GM19099 (cell line): ENCODE results near the gene GNAO1.

Source experiments
- POLR2A ChIP-seq: IDR thresholded peaks from 3 replicates; pipeline ENCODE4 v1.6.1; 2011; ENCODE audit warnings: low read depth; ENCODE audit not compliant: insufficient read length; ENCODE audit errors: extremely low read depth

The GNAO1 gene

GRCh38 chr16:56191156-56191815, at the start of gene GNAO1:
TSS of gene GNAO1 (plus strand) at chr16:56191489. CDS start at chr16:56192236, 747 bp downstream.
- TF ChIP-seq POLR2A: no peak

- no peak for TF ChIP-seq POLR2A
These were observed 47.6 kb upstream of the GNAO1 start for GRCh38 chr16:56143666-56144065.

- no peak for TF ChIP-seq POLR2A
These were observed 45.9 kb upstream of the GNAO1 start for GRCh38 chr16:56145369-56145768.

- TF ChIP-seq POLR2A: no peak
These were observed 39.7 kb upstream of the GNAO1 start for GRCh38 chr16:56151621-56152020.

GRCh38 chr16:56161658-56162057, 29.6 kb upstream of the GNAO1 start:
- TF ChIP-seq POLR2A: no peak

- TF ChIP-seq POLR2A: no peak
These were observed 28.2 kb upstream of the GNAO1 start for GRCh38 chr16:56163089-56163488.

GRCh38 chr16:56163938-56164337, 27.4 kb upstream of the GNAO1 start:
- no peak for TF ChIP-seq POLR2A

GRCh38 chr16:56164636-56165035, 26.7 kb upstream of the GNAO1 start:
- TF ChIP-seq POLR2A: no peak

- no peak for TF ChIP-seq POLR2A
These were observed 16.9 kb upstream of the GNAO1 start for GRCh38 chr16:56174411-56174810.

GRCh38 chr16:56181401-56181800, 9.9 kb upstream of the GNAO1 start:
- TF ChIP-seq POLR2A: no peak

- no peak for TF ChIP-seq POLR2A
These were observed 8.0 kb upstream of the GNAO1 start for GRCh38 chr16:56183266-56183665.

GRCh38 chr16:56190048-56190676, 1.1 kb upstream of the GNAO1 start:
- TF ChIP-seq POLR2A: no peak

- no peak for TF ChIP-seq POLR2A
These were observed 573 bp upstream of the GNAO1 start for GRCh38 chr16:56190677-56191155.

GRCh38 chr16:56191835-56192634, 746 bp downstream of the GNAO1 start:
- TF ChIP-seq POLR2A: no peak

GRCh38 chr16:56192635-56192945, 1.3 kb downstream of the GNAO1 start:
- TF ChIP-seq POLR2A: no peak

GRCh38 chr16:56192986-56193945, 2.0 kb downstream of the GNAO1 start:
- no peak for TF ChIP-seq POLR2A
